Duodenal mucosa (tissue), 2 donors: ENCODE measurements around the gene GIGYF1.

Experiments
- H3K27ac ChIP-seq: one replicate; pipeline ENCODE4 v1.7.0; 2013; ENCODE audit warnings: low read depth, low read length
- H3K27me3 ChIP-seq, 2 donors: one replicate each; pipeline ENCODE4 v1.7.0; 2013; ENCODE audit warnings: low read length in 2 of 2, control low read depth in 1 of 2; ENCODE audit not compliant: insufficient read depth in 2 of 2, control insufficient read depth in 1 of 2
- H3K36me3 ChIP-seq, 2 donors: one replicate each; pipeline ENCODE4 v1.7.0; 2013; ENCODE audit warnings: low read length in 2 of 2, control low read depth in 1 of 2; ENCODE audit not compliant: insufficient read depth in 2 of 2, control insufficient read depth in 1 of 2
- H3K4me1 ChIP-seq, 2 donors: one replicate each; pipeline ENCODE4 v1.7.0; 2013; ENCODE audit warnings: low read length in 2 of 2, control low read depth in 1 of 2; ENCODE audit not compliant: insufficient read depth in 2 of 2, control insufficient read depth in 1 of 2
- H3K4me3 ChIP-seq, 2 donors: one replicate each; pipeline ENCODE4 v1.7.0; 2013; ENCODE audit warnings: low read length in 2 of 2, low read depth in 1 of 2
- H3K9ac ChIP-seq, 2 donors: one replicate each; pipeline ENCODE4 v1.7.0; 2013; ENCODE audit warnings: low read length in 2 of 2, low read depth in 1 of 2
- H3K9me3 ChIP-seq, 2 donors: one replicate each; pipeline ENCODE4 v1.7.0; 2013; ENCODE audit warnings: low read length in 2 of 2, control low read depth in 1 of 2; ENCODE audit not compliant: control insufficient read depth in 1 of 2

Gene GIGYF1

GRCh38 chr7:100685049-100685605 lies 8.9 kb downstream of the GIGYF1 start:
- peaks cover 20 to 87% of the 10 kb centered on the region in 2 donors for H3K36me3 ChIP-seq
- no peaks in the 10 kb centered on the region for H3K4me1 ChIP-seq
- H3K27ac ChIP-seq, result no peak overlapping the region
- no peaks in the 10 kb centered on the region for H3K9me3 ChIP-seq
- H3K4me3 ChIP-seq, result no peak overlapping the region
- no peak overlapping the region for H3K9ac ChIP-seq
- H3K27me3 ChIP-seq, result no peaks in the 10 kb centered on the region

GRCh38 chr7:100684534-100685042 lies 9.5 kb downstream of the GIGYF1 start:
- no peak overlapping the region for H3K9ac ChIP-seq
- H3K36me3 ChIP-seq, result peaks cover 20 to 87% of the 10 kb centered on the region in 2 donors
- no peaks in the 10 kb centered on the region for H3K9me3 ChIP-seq
- H3K27me3 ChIP-seq, result no peaks in the 10 kb centered on the region
- H3K4me1 ChIP-seq, result no peaks in the 10 kb centered on the region
- no peak overlapping the region for H3K4me3 ChIP-seq
- no peak overlapping the region for H3K27ac ChIP-seq

- H3K4me1 ChIP-seq, result no peaks in the 10 kb centered on the region
- no peak overlapping the region for H3K27ac ChIP-seq
- H3K9ac ChIP-seq, result no peak overlapping the region
- H3K36me3 ChIP-seq, result peaks cover 20 to 85% of the 10 kb centered on the region in 2 donors
- no peaks in the 10 kb centered on the region for H3K27me3 ChIP-seq
- H3K9me3 ChIP-seq, result no peaks in the 10 kb centered on the region
- H3K4me3 ChIP-seq, result no peak overlapping the region
These were observed 10.2 kb downstream of the GIGYF1 start for GRCh38 chr7:100683659-100684533.

- Histone ChIP-seq H3K9me3 (no peaks in the 10 kb centered on the region), H3K4me1 (no peaks in the 10 kb centered on the region)
These were observed 10.9 kb downstream of the GIGYF1 start for GRCh38 chr7:100682991-100683658.

GRCh38 chr7:100682228-100682741 lies 11.8 kb downstream of the GIGYF1 start:
- Histone ChIP-seq H3K9me3 (no peaks in the 10 kb centered on the region), H3K4me1 (peaks cover 0 to 4% of the 10 kb centered on the region in 2 donors), H3K4me3 (no peak overlapping the region), H3K9ac (no peak overlapping the region), H3K27ac (no peak overlapping the region), H3K36me3 (peaks cover 34 to 84% of the 10 kb centered on the region in 2 donors), H3K27me3 (no peaks in the 10 kb centered on the region)

More at GRCh38 chr7:100682991-100683658, 10.9 kb downstream of the GIGYF1 start:
- Histone ChIP-seq H3K9ac (no peak overlapping the region), H3K27ac (no peak overlapping the region), H3K36me3 (peaks cover 26 to 83% of the 10 kb centered on the region in 2 donors), H3K4me3 (no peak overlapping the region), H3K27me3 (no peaks in the 10 kb centered on the region)

DNA sequence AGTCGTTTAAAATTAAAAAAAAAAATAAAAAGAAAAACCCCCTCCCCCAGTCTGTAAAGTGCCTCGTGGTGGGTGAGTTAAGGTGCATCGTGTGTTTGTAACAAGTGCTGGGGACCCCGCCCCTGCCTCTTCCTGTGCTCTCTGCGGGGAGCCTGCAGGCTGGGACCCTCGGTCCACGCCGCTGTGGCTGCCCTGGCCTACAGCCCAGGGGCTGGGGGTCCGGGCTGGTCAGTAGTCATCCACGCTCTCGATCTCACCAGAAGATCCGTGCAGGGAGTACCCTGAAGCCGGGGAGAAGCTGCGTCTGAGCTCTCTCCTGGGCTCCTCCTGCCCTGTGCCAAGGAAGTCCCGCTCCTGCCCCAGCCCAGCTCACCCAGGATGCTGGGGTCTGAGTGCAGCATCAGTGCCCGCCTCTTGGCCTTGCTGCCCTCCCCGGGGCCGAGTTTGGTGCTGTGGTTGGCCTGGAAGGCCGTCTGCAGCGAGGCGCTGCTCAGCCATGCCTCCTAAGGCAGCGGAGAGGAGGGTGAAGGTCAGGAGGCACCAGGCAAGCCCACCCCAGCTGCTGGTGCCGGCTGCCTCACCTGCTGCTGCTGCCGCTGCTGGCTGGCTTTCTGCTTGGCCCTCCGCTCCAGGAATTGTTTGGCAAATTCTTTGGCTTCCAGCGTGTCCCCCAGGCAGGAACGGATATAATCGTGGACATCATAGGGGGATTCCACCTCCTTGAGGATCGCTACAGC lies 12.4 kb downstream of the GIGYF1 start:
- Histone ChIP-seq H3K27ac (no peak overlapping the region), H3K4me1 (peaks cover 0 to 6% of the 10 kb centered on the region in 2 donors), H3K9ac (no peak overlapping the region), H3K9me3 (no peaks in the 10 kb centered on the region), H3K36me3 (peaks cover 34 to 84% of the 10 kb centered on the region in 2 donors), H3K4me3 (no peak overlapping the region), H3K27me3 (no peaks in the 10 kb centered on the region)

DNA sequence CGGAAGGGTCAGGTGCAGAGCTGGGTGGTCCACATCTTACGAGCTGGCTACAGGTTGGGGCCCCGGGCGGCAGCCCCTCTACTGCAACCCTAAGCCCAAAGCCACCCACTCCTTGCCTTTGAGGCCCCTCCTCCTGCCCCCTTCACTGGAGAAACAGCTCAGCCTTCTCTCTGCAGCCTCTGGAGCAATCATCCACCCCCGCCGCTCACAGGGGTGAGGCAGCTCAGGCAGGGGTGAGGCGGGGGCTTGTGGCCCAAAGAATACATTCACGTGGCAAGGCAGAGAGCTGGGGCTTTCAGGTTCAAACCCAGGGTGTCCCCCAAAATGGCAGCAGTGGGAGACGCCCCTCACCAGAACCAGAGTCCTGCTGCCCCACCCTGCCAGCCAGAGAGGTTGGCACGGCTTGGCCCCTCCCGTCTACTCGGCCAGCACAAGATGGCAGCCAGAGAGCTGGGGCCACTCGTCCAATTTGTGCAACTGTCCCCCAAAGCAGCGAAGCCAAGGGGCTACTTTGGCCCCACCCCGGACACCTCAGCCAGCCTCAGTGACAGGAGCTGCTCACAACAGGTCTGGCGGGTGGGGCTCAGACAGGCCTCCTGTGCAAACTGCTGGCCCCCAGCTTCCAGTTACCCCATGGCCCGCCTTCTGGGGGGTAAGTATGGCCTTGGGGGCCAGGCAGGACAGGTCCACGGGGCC lies 13.3 kb downstream of the GIGYF1 start:
- Histone ChIP-seq H3K4me1 (peaks cover 5 to 10% of the 10 kb centered on the region in 2 donors), H3K9me3 (no peaks in the 10 kb centered on the region), H3K9ac (no peak overlapping the region), H3K27me3 (no peaks in the 10 kb centered on the region), H3K27ac (no peak overlapping the region), H3K36me3 (peaks cover 26 to 81% of the 10 kb centered on the region in 2 donors), H3K4me3 (no peak overlapping the region)

DNA sequence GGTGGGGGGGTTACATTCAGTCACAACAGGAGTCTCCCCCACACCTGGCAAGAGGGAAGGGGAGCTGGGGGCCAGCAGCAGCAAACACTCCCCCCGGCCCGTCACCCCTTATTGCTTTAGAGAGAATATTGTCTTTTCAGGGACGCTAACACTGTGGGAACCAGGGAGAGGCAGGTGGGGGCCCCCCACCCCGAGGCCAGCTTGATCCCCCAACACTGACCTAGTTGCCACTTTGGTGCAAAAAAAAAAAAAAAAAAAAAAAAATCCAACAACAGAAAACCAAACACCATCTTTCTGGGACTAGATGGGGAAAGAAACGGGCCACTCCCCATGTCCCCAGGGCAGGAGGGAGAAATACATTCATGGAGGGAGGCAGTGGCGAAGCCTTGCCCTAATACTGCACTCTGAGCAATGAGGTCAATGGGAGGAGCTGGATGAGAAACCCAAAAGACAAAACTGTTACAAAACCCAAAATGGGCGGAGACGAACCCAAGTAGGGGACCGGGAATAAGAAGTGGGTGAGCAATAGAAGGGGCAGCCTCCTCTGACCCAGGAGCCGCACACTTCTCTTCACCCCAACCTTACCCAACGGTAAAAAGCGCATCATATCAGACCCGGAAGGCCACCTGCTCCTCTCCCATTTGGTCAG lies 14.0 kb downstream of the GIGYF1 start:
- Histone ChIP-seq H3K27me3 (no peaks in the 10 kb centered on the region), H3K36me3 (peaks cover 22 to 74% of the 10 kb centered on the region in 2 donors), H3K9ac (no peak overlapping the region), H3K4me1 (peaks cover 5 to 10% of the 10 kb centered on the region in 2 donors), H3K9me3 (no peaks in the 10 kb centered on the region), H3K27ac (no peak overlapping the region), H3K4me3 (no peak overlapping the region)
